Uterus (tissue), 2 donors: Measurements from ENCODE around the gene SPTBN4.

ENCODE experiments used
- POLR2A ChIP-seq, 2 donors: fragments of 450-650 bp; IDR thresholded peaks; one replicate each; pipeline ENCODE4 v1.6.1; 2016; ENCODE audit warnings: antibody characterized with exemption in 2 of 2, mild to moderate bottlenecking in 1 of 2, moderate library complexity in 1 of 2
- TF ChIP-seq, protein P1 (sequence below), 4 experiments: fragments of 200-600 bp in 2 of 4; fragments of 450-650 bp in 2 of 4; sonication (generic) in 2 of 4; IDR thresholded peaks; one replicate each; pipeline ENCODE4 v1.5.1; 2016 to 2019; ENCODE audit warnings: antibody characterized with exemption in 4 of 4, mild to moderate bottlenecking in 2 of 4, moderate library complexity in 1 of 4

DNA sequence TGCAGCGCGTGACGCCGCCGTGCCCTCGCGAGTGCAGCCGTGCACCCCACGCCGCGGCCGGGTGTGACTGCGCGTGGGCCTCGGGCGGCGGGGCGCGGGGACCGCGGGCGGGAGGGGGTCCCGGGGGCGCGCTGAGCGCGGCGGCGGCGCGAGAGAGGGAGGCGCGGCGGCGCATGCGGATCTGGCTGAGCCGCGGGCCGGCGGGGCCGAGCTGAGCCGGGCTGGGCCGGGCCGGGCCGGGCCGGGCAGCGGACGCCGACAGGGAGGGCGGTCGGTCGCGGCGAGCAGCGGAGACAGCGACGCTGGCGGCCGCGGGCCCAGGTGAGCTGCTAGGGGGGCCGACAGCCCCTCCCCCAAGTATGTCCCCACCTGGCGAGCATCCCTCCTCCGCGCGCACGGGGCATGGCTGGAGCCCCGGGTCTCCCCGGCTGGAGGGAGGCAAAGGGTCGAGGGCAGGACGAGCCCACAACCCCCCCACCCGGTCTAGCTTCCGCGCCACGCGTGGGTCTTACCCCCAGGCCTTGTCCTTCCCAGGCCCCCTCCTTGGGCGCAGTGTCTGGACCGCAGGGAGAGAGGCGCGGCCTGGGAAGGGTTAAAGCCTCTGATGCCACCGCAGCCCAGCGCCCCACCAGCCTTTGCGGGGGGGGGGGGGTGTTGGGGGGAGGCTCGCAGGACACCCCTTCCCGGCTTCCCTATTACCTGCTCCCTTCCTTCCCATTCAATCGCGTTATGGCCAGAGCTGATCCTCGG is at the start of gene SPTBN4:
- TF ChIP-seq, protein P1, sequence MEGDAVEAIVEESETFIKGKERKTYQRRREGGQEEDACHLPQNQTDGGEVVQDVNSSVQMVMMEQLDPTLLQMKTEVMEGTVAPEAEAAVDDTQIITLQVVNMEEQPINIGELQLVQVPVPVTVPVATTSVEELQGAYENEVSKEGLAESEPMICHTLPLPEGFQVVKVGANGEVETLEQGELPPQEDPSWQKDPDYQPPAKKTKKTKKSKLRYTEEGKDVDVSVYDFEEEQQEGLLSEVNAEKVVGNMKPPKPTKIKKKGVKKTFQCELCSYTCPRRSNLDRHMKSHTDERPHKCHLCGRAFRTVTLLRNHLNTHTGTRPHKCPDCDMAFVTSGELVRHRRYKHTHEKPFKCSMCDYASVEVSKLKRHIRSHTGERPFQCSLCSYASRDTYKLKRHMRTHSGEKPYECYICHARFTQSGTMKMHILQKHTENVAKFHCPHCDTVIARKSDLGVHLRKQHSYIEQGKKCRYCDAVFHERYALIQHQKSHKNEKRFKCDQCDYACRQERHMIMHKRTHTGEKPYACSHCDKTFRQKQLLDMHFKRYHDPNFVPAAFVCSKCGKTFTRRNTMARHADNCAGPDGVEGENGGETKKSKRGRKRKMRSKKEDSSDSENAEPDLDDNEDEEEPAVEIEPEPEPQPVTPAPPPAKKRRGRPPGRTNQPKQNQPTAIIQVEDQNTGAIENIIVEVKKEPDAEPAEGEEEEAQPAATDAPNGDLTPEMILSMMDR (IDR thresholded peaks at IDR 0.05): no peak
- no peak for TF ChIP-seq POLR2A (IDR thresholded peaks at IDR 0.05)
